A673 (cell line): ENCODE measurements around the gene AOPEP. TPM values are rescaled to one million over a fixed set of nuclear protein-coding genes. Genes with fewer than 3 reads are reported as not detected.
A peak's percentile ranks its signal among the peaks of the same experiment; 100 is the strongest.

Source experiments
- BruUV-seq: library from RNA; stranded (reverse); fragments of 400-500 nt; replicated peaks from 2 replicates; lab custom pipeline; 2021; lab: Mats Ljungman, UMichigan
- CTCF ChIA-PET: fragments of 300-600 bp; sonication (Branson Sonifier 250); formaldehyde crosslinking; loops from one replicate; lab custom pipeline; 2022; ENCODE audit warnings: antibody characterized with exemption; lab: Charles Lee
- POLR2A ChIA-PET: fragments of 300-600 bp; sonication (Branson Sonifier 250); formaldehyde crosslinking; loops from one replicate; lab custom pipeline; 2022; ENCODE audit warnings: antibody characterized with exemption; ENCODE audit not compliant: low non-redundant PET; lab: Charles Lee
- DNase-seq: peaks from one replicate; pipeline ENCODE4 v3.0.0-alpha.2; 2015; ENCODE audit warnings: low spot score
- H3K27ac ChIP-seq: fragments of 200-600 bp; sonication (generic); 2 replicates; pipeline ENCODE4 v1.5.1; 2016; ENCODE audit warnings: mixed run types, low read depth, mild to moderate bottlenecking, mixed read lengths, antibody characterized with exemption, low read length; ENCODE audit not compliant: poor library complexity, severe bottlenecking
- H3K27me3 ChIP-seq: fragments of 200-600 bp; sonication (generic); replicated peaks from 2 replicates; pipeline ENCODE4 v1.6.1; 2017; ENCODE audit warnings: mixed run types, low read depth, mild to moderate bottlenecking, mixed read lengths, antibody characterized with exemption, low read length; ENCODE audit not compliant: insufficient read depth, poor library complexity
- H3K36me3 ChIP-seq: fragments of 200-600 bp; sonication (generic); 2 replicates; pipeline ENCODE4 v1.6.1; 2016; ENCODE audit warnings: mixed run types, mild to moderate bottlenecking, mixed read lengths, antibody characterized with exemption, low read length; ENCODE audit not compliant: insufficient read depth, poor library complexity, severe bottlenecking
- H3K4me1 ChIP-seq: fragments of 200-600 bp; sonication (generic); 2 replicates; pipeline ENCODE4 v1.6.1; 2017; ENCODE audit warnings: mixed run types, mild to moderate bottlenecking, mixed read lengths, antibody characterized with exemption, low read length; ENCODE audit not compliant: insufficient read depth, poor library complexity, severe bottlenecking
- H3K4me3 ChIP-seq: fragments of 200-600 bp; sonication (generic); 2 replicates; pipeline ENCODE4 v1.5.1; 2016; ENCODE audit warnings: low read depth, mixed run types, mild to moderate bottlenecking, mixed read lengths, low read length; ENCODE audit not compliant: poor library complexity, severe bottlenecking
- H3K9me3 ChIP-seq: fragments of 200-600 bp; sonication (generic); 2 replicates; pipeline ENCODE4 v1.6.1; 2016; ENCODE audit warnings: mixed run types, low read depth, mild to moderate bottlenecking, mixed read lengths, antibody characterized with exemption, low read length; ENCODE audit not compliant: poor library complexity, severe bottlenecking
- CTCF ChIP-seq: fragments of 300-800, 200-600 bp; sonication (generic); conservative IDR thresholded peaks from 2 replicates; pipeline ENCODE4 v1.5.1; 2017; ENCODE audit warnings: low read depth, mild to moderate bottlenecking, antibody characterized with exemption, low read length, moderate library complexity, mixed read lengths
- EZH2 ChIP-seq: fragments of 200-600 bp; sonication (generic); IDR thresholded peaks from 2 replicates; pipeline ENCODE4 v1.6.1; 2017; ENCODE audit warnings: borderline replicate concordance, low read depth, mild to moderate bottlenecking, mixed read lengths, antibody characterized with exemption, low read length; ENCODE audit not compliant: poor library complexity, severe bottlenecking
- intact Hi-C: fragments of 100-400 bp; cut with micrococcal nuclease; formaldehyde crosslinking; loops from one replicate; pipeline ENCODE4 v1.10.0; 2022; ENCODE audit not compliant: unreplicated experiment
- total RNA-seq: library from RNA; stranded (reverse); gene quantifications from 2 replicates; pipeline ENCODE4 v1.2.3, GENCODE V29; 2021

AOPEP gene
- total RNA-seq, 1 experiment from 2014 or later = 17.5 TPM

GRCh38 chr9:94792511-94792910 lies 66.0 kb downstream of the AOPEP start:
- ChIA-PET CTCF (interaction anchor here (1.1 kb wide), 1 partner anchor 335 kb away, joined by 3 read pairs; no protein-coding TSS in a partner anchor), POLR2A (interaction anchor here (0.7 kb wide), 1 partner anchor 1174 kb away, joined by 3 read pairs; no protein-coding TSS in a partner anchor)
- TF ChIP-seq CTCF (no peak), EZH2 (no peak)
- no peaks in the 10 kb centered on the region for H3K9me3 ChIP-seq
- no peaks in the 10 kb centered on the region for H3K36me3 ChIP-seq
- peak; percentile 43 for DNase-seq
- H3K27me3 ChIP-seq = no peaks in the 10 kb centered on the region
- H3K4me3 ChIP-seq = no peak overlapping the region
- no TSS peak for BruUV-seq
- peak overlapping the region; percentile 45 for H3K27ac ChIP-seq
- peaks cover 9% of the 10 kb centered on the region for H3K4me1 ChIP-seq
- intact Hi-C loops = no loop called here

GRCh38 chr9:94794476-94795167 lies 68.1 kb downstream of the AOPEP start:
- no peak overlapping the region for H3K27ac ChIP-seq
- intact Hi-C loops = no loop called here
- H3K4me1 ChIP-seq = peaks cover 9% of the 10 kb centered on the region
- ChIA-PET POLR2A (no interaction called here), CTCF (no interaction called here)
- no TSS peak for BruUV-seq
- no peaks in the 10 kb centered on the region for H3K36me3 ChIP-seq
- no peak overlapping the region for H3K4me3 ChIP-seq
- no peak for DNase-seq
- no peak for TF ChIP-seq CTCF
- TF ChIP-seq EZH2 = no peak
- H3K27me3 ChIP-seq = no peaks in the 10 kb centered on the region
- H3K9me3 ChIP-seq = no peaks in the 10 kb centered on the region

GRCh38 chr9:94796687-94797086 lies 70.2 kb downstream of the AOPEP start:
- BruUV-seq = no TSS peak
- Histone ChIP-seq H3K9me3 (no peaks in the 10 kb centered on the region), H3K27me3 (no peaks in the 10 kb centered on the region), H3K4me1 (peaks cover 9% of the 10 kb centered on the region), H3K27ac (no peak overlapping the region), H3K36me3 (no peaks in the 10 kb centered on the region), H3K4me3 (no peak overlapping the region)
- TF ChIP-seq EZH2 (no peak), CTCF (no peak)
- intact Hi-C loops = no loop called here
- DNase-seq = no peak
- ChIA-PET POLR2A (no interaction called here), CTCF (no interaction called here)
